NCI-H460 (cell line): ENCODE measurements around the gene EPS15. TPM values are rescaled to one million over a fixed set of nuclear protein-coding genes. Genes with fewer than 3 reads are reported as not detected.
"Not testable (repeated sequence)": the region's sequence is repeated elsewhere in the genome, so short reads cannot be mapped to it uniquely, and the experiment has no call there.

Source experiments
- DNase-seq: peaks from one replicate; pipeline ENCODE4 v3.0.0-alpha.2; 2016; ENCODE audit warnings: low read depth; ENCODE audit errors: extremely low read depth
- polyA plus RNA-seq: library from polyadenylated mRNA; depleted of rRNA; stranded (reverse); fragments of >200 nt; gene quantifications from 2 replicates; pipeline ENCODE4 v1.2.3, GENCODE V29; 2014; cell fraction: nucleus; rRNA removed
- total RNA-seq: library from RNA; depleted of rRNA; stranded (reverse); fragments of >200 nt; shearing (Covaris generic); gene quantifications from 2 replicates; pipeline ENCODE4 v1.2.3, GENCODE V29; 2014; rRNA removed

Gene EPS15
- 20.5 and 21.3 TPM in 2 replicates for total RNA-seq
- polyA plus RNA-seq: 12.8 and 17.9 TPM in 2 replicates

GRCh38 chr1:51519048-51519864 lies at the start of gene EPS15:
EPS15 (minus strand) TSS chr1:51519266; CDS start chr1:51519231, 35 bp downstream.
- peak; percentile 54 for DNase-seq

GRCh38 chr1:51568231-51568935 lies 49.3 kb upstream of the EPS15 start:
- DNase-seq: no peak

GRCh38 chr1:51567653-51568052 lies 48.6 kb upstream of the EPS15 start:
- no peak for DNase-seq

- DNase-seq: no peak
Observed at GRCh38 chr1:51566260-51566659, 47.2 kb upstream of the EPS15 start.

- no peak for DNase-seq
Observed at GRCh38 chr1:51565009-51565408, 45.9 kb upstream of the EPS15 start.

GRCh38 chr1:51564124-51564523 lies 45.1 kb upstream of the EPS15 start:
- no peak for DNase-seq

- no peak for DNase-seq
Observed at GRCh38 chr1:51561702-51562101, 42.6 kb upstream of the EPS15 start.

- not testable (repeated sequence) for DNase-seq
Observed at GRCh38 chr1:51560895-51561294, 41.8 kb upstream of the EPS15 start.

GRCh38 chr1:51560034-51560433 lies 41.0 kb upstream of the EPS15 start:
- DNase-seq: no peak

GRCh38 chr1:51559501-51559900 lies 40.4 kb upstream of the EPS15 start:
- no peak for DNase-seq

- no peak for DNase-seq
Observed at GRCh38 chr1:51559064-51559500, 40.0 kb upstream of the EPS15 start.

GRCh38 chr1:51558375-51558924 lies 39.4 kb upstream of the EPS15 start:
- no peak for DNase-seq

GRCh38 chr1:51557168-51557567 lies 38.1 kb upstream of the EPS15 start:
- DNase-seq: no peak

- no peak for DNase-seq
Observed at GRCh38 chr1:51555866-51556619, 37.0 kb upstream of the EPS15 start.

- no peak for DNase-seq
Observed at GRCh38 chr1:51553911-51554310, 34.8 kb upstream of the EPS15 start.

- DNase-seq: no peak
Observed at GRCh38 chr1:51552929-51553807, 34.1 kb upstream of the EPS15 start.

GRCh38 chr1:51551848-51552296 lies 32.8 kb upstream of the EPS15 start:
- no peak for DNase-seq

- DNase-seq: no peak
Observed at GRCh38 chr1:51551081-51551480, 32.0 kb upstream of the EPS15 start.

- DNase-seq: no peak
Observed at GRCh38 chr1:51549901-51550300, 30.8 kb upstream of the EPS15 start.
